GM12891 (cell line): Measurements from ENCODE around the gene COL24A1.

Experiments used
- DNase-seq: peaks from one replicate; pipeline ENCODE4 v3.0.0; 2011; ENCODE audit warnings: low spot score; ENCODE audit not compliant: insufficient read length
- FAIRE-seq: peaks from 2 replicates; lab custom pipeline; 2011; peaks lifted over from hg19 to GRCh38; lab: Jason Lieb, UNC
- PAX5 ChIP-seq: IDR thresholded peaks from 2 replicates; pipeline ENCODE4 v1.6.1; 2011; ENCODE audit warnings: low read length, moderate library complexity, mild to moderate bottlenecking; ENCODE audit not compliant: insufficient read depth, severe bottlenecking
- POLR2A ChIP-seq: IDR thresholded peaks from 2 replicates; pipeline ENCODE4 v1.6.1; 2011; ENCODE audit warnings: low read depth, low read length, control low read depth
- POLR2AphosphoS5 ChIP-seq: IDR thresholded peaks from 2 replicates; pipeline ENCODE4 v1.6.1; 2011; ENCODE audit warnings: low read depth, low read length, control low read depth
- POU2F2 ChIP-seq: IDR thresholded peaks from 2 replicates; pipeline ENCODE4 v1.6.1; 2011; ENCODE audit warnings: low read depth, mild to moderate bottlenecking, control low read depth, low read length, moderate library complexity
- SPI1 ChIP-seq: IDR thresholded peaks from 2 replicates; pipeline ENCODE4 v1.6.1; 2011; ENCODE audit warnings: low read depth, low read length, control low read depth
- TAF1 ChIP-seq: IDR thresholded peaks from 2 replicates; pipeline ENCODE4 v1.6.1; 2011; ENCODE audit warnings: low read depth, low read length, control low read depth

Gene COL24A1

GRCh38 chr1:86192417-86192816 is 35.8 kb upstream of the COL24A1 start:
- FAIRE-seq, result no peak

GRCh38 chr1:86191958-86192357 is 35.4 kb upstream of the COL24A1 start:
- DNase-seq (no peak), FAIRE-seq (no peak)
- TF ChIP-seq PAX5, result no peak
- TF ChIP-seq TAF1, result no peak
- TF ChIP-seq POLR2AphosphoS5, result no peak
- TF ChIP-seq POLR2A, result no peak
- TF ChIP-seq SPI1, result no peak
- TF ChIP-seq POU2F2, result no peak

More at GRCh38 chr1:86192417-86192816, 35.8 kb upstream of the COL24A1 start:
- DNase-seq, result no peak
- TF ChIP-seq TAF1 (no peak), POLR2AphosphoS5 (no peak), PAX5 (no peak), SPI1 (no peak), POU2F2 (no peak), POLR2A (no peak)

GRCh38 chr1:86190873-86191272 is 34.3 kb upstream of the COL24A1 start:
- FAIRE-seq, result no peak
- TF ChIP-seq SPI1, result no peak
- TF ChIP-seq POU2F2, result no peak
- no peak for TF ChIP-seq PAX5
- no peak for TF ChIP-seq POLR2A
- no peak for TF ChIP-seq POLR2AphosphoS5
- TF ChIP-seq TAF1, result no peak

GRCh38 chr1:86184426-86184825 is 27.9 kb upstream of the COL24A1 start:
- FAIRE-seq (no peak), DNase-seq (no peak)
- no peak for TF ChIP-seq POLR2A

More at GRCh38 chr1:86190873-86191272, 34.3 kb upstream of the COL24A1 start:
- DNase-seq, result no peak

DNA sequence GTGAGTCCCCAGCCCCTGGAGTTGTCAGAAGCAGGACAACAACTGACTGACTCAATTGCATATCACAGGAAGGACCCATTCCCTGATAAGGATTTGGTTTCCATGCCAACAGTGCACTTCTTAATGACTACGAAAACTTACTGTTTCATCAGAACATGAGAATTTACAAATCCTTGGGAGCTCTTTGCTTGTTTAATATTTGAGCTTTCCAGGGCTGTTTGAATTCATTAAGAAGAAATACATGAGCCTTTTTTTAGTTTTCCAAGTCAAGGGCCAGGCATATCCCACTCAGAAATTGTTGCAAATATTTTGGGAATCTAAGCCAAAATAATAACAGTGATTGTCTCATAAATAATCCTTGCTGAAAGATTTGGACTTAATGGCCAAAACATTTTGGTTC is 27.2 kb upstream of the COL24A1 start:
- FAIRE-seq, result no peak
- TF ChIP-seq POU2F2 (no peak), PAX5 (no peak)
- no peak for DNase-seq

- no peak for TF ChIP-seq POLR2AphosphoS5
- no peak for TF ChIP-seq SPI1
- TF ChIP-seq TAF1, result no peak
- TF ChIP-seq PAX5, result no peak
- TF ChIP-seq POU2F2, result no peak
- TF ChIP-seq POLR2A, result no peak
- DNase-seq, result no peak
- FAIRE-seq, result no peak
These were observed 19.7 kb upstream of the COL24A1 start for GRCh38 chr1:86176226-86176625.

DNA sequence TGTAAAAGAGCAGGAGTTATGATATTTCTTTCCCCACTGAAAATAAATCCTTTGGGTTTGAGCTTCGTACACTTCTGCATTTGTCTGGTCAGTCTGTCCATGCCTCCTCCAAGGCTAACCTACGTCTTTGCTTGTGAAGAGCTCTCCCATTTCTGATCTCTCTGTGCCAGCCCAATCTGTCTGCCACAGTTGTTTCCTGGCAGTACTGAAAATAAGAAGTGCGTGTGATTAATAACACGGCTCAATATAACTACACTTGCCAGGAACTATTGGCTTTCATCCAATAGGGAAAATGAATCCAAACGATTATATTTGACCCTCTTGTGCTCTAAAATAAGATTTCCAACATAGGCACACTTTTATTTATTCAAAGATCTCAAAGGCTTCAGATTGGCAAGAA is 19.2 kb upstream of the COL24A1 start:
- no peak for DNase-seq
- TF ChIP-seq POLR2AphosphoS5, result no peak
- no peak for TF ChIP-seq POLR2A
- TF ChIP-seq SPI1, result no peak
- TF ChIP-seq PAX5, result no peak
- TF ChIP-seq POU2F2, result no peak
- TF ChIP-seq TAF1, result no peak
- FAIRE-seq, result no peak

GRCh38 chr1:86169625-86170024 is 13.1 kb upstream of the COL24A1 start:
- TF ChIP-seq POLR2A, result no peak
- TF ChIP-seq PAX5, result no peak
- no peak for TF ChIP-seq SPI1
- TF ChIP-seq TAF1, result no peak
- no peak for TF ChIP-seq POU2F2
- no peak for TF ChIP-seq POLR2AphosphoS5
- DNase-seq (no peak), FAIRE-seq (no peak)

DNA sequence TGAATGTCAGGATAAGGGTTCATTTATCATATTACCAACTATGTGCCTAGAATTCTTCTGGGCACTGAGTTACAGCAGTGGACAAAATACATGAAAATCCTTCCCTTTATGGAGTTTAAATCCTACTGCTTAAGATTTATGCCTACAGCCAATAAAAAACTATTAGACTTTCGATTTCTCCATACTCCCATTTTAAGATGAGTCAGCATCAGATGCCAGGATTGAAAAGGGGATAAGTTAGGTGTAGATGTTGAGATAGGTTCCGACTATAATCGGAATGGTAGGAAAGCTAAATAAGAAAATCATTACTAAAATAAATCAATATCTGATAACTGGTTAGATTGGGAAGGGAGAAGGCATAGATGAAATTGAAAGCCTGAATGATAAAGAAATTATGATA is 3.2 kb upstream of the COL24A1 start:
- TF ChIP-seq PAX5 (no peak), POLR2A (no peak), POLR2AphosphoS5 (no peak), POU2F2 (no peak), SPI1 (no peak), TAF1 (no peak)
- DNase-seq (no peak), FAIRE-seq (no peak)

DNA sequence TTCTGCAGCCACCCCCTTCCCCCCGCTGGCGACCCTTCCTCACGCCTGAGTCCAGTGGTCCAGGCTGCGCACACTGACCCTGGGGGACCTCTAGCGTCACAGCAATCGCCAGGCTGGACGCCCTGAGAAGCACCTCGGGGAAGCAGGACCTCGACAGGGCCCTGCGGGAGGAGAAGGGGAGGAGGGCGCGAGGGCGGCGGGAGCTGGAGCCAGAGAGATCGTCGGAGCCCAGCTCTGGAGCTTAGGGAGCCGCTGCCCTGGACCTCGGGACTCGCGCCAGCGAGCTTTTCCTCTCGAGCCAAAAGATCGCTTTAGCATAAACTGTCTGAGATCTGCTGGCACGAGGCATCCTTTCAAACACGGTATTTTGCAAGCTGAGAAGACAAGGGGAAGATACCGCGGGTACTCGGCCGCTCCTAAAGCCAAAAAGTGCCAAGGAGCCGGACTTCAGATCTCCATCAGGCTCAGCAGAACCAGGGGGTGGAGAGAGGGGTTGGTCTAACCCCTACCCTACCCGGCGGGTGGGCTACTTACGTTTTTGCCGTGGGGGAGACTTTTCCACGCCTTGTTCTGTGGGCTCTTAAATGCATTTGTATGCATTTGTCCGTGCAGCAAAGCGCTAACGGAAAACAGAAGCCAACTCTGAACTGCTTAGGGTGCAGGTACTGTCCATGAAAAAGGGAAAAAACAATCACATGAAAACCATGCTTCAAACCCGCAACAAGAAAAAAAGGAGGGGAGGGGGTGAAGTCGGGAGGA is 586 bp downstream of the COL24A1 start:
- no peak for FAIRE-seq
- peak; percentile 19 for DNase-seq
- TF ChIP-seq SPI1 (no peak), TAF1 (no peak), PAX5 (no peak), POU2F2 (no peak), POLR2AphosphoS5 (no peak), POLR2A (no peak)

DNA sequence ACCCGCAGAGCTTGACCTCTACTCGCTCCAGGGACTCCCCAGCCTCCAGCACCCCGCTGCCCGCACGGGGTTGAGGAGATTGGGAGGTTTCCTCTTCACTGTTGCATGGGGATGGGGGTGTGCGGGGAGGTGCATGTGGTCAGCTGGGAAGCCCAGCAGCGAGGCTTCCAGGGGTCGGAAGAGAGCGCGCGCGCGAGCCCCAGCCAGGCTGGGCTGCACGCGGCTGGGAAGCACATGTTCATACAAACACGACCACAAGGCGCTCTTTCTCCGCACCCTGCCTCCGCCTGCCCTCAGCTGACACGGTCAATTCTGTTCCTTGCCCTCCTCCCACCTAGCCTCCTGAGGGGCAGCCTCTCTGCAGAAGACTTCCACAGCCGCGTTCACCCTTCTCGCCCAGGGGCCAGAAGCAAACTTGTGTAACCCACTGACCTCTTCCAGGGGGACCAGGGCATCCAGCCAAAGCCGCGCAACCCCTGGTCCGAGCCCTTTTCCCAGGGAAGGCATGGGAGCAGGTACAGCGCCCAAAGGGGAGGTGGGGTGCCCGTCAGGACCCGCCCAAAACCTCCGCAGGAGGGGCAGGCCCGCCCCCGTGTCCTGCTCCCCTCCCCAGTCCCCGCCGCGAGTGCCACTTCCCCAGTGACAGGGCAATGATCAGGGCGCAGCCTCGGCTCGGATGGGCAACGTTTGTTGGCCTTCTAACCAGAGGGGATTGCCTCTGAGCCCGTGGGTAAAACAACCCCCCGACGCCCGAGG is 1.3 kb downstream of the COL24A1 start:
- peak; percentile 9 for DNase-seq
- no peak for FAIRE-seq
- no peak for TF ChIP-seq POLR2A
- TF ChIP-seq POU2F2, result no peak
- TF ChIP-seq TAF1, result no peak
- no peak for TF ChIP-seq PAX5
- no peak for TF ChIP-seq POLR2AphosphoS5
- TF ChIP-seq SPI1, result no peak
